VCaP (cell line): ENCODE data around the gene CERS5.

Experiments used
- H3K27ac ChIP-seq: fragments of 450-650 bp; 2 replicates; pipeline ENCODE4 v1.5.1; 2017
- TF ChIP-seq, protein P1 (sequence below): fragments of 450-650 bp; conservative IDR thresholded peaks from 2 replicates; pipeline ENCODE4 v1.5.1; 2017; ENCODE audit warnings: mild to moderate bottlenecking, moderate library complexity

CERS5 gene

GRCh38 chr12:50083301-50083700 is 83.9 kb downstream of the CERS5 start:
- TF ChIP-seq, protein P1, sequence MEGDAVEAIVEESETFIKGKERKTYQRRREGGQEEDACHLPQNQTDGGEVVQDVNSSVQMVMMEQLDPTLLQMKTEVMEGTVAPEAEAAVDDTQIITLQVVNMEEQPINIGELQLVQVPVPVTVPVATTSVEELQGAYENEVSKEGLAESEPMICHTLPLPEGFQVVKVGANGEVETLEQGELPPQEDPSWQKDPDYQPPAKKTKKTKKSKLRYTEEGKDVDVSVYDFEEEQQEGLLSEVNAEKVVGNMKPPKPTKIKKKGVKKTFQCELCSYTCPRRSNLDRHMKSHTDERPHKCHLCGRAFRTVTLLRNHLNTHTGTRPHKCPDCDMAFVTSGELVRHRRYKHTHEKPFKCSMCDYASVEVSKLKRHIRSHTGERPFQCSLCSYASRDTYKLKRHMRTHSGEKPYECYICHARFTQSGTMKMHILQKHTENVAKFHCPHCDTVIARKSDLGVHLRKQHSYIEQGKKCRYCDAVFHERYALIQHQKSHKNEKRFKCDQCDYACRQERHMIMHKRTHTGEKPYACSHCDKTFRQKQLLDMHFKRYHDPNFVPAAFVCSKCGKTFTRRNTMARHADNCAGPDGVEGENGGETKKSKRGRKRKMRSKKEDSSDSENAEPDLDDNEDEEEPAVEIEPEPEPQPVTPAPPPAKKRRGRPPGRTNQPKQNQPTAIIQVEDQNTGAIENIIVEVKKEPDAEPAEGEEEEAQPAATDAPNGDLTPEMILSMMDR = no peak
- peak overlapping the region; percentile 97 for H3K27ac ChIP-seq

DNA sequence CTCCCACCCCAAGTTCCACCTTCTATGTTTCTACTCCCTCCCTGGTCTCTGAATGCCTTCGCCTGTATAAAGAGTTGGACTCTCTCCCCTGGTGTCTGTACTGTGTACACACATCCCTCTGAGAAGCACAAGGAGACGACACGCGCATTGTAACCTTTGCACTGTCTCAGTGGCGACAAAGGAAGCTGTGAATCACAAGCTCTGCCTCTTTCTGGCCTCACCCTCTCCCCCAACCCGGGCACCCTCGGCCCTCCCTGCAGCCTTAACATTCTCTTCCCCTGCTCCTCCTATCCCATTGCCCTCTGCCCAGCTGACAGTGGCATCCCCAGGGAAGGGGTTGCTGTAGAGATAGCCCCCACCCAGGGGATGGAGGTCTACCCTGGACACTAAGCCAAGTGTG is 84.5 kb downstream of the CERS5 start:
- no peak overlapping the region for H3K27ac ChIP-seq
- TF ChIP-seq, protein P1 = no peak

DNA sequence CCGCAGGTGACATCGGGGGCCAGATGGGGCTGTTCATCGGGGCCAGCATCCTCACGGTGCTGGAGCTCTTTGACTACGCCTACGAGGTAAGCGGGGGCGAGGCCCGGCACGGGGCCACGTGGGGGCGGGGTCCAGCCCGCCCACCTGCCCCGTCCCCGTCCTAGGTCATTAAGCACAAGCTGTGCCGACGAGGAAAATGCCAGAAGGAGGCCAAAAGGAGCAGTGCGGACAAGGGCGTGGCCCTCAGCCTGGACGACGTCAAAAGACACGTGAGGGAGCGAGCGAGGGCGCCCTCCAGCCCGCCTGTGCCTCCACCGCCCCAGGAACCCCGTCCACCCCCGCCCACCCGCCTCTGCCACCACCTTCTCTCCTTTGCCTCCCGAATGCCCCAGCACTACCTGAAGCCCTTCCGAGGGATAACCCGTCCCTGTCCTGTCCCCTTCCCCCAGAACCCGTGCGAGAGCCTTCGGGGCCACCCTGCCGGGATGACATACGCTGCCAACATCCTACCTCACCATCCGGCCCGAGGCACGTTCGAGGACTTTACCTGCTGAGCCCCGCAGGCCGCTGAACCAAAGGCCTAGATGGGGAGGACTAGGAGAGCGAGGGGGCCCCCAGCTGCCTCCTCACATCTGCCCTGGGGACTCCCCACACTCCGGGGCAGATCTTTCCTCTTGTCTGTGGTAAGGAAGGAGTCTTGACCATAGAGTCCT is 85.9 kb downstream of the CERS5 start:
- TF ChIP-seq, protein P1 = no peak
- H3K27ac ChIP-seq = no peak overlapping the region

GRCh38 chr12:50079771-50080170 is 87.4 kb downstream of the CERS5 start:
- TF ChIP-seq, protein P1 = no peak
- no peak overlapping the region for H3K27ac ChIP-seq
